GM19035 (cell line): ENCODE data around the gene ADO.

Experiments
- ATAC-seq: cut with Tn5 transposase; IDR thresholded peaks from one replicate; pipeline ENCODE4 v1.9.1; 2021; ENCODE audit not compliant: unreplicated experiment

The ADO gene

DNA sequence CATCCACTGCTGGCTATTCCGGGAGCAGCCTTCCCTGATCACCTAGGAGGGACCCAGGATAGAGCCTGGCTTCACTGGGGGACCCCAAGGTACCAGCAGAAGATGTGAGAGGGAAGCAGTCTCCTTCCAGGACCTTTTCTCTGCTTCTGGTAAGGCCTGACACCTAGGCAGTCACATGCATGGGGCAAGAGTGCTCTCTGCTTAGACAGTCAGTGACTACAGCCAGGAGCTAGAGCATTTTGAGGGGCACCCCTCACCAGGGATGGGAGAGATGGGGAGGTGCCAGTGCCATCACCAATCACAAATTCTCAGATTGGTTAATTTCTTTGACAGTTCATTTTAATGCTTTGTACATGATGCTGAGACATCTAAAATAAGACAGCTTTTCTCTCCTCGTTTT lies 13.9 kb upstream of the ADO start:
- no peak for ATAC-seq

GRCh38 chr10:62792261-62792660 lies 12.3 kb upstream of the ADO start:
- ATAC-seq = no peak

- ATAC-seq = no peak
Measured at GRCh38 chr10:62794306-62794705, 10.2 kb upstream of the ADO start.

DNA sequence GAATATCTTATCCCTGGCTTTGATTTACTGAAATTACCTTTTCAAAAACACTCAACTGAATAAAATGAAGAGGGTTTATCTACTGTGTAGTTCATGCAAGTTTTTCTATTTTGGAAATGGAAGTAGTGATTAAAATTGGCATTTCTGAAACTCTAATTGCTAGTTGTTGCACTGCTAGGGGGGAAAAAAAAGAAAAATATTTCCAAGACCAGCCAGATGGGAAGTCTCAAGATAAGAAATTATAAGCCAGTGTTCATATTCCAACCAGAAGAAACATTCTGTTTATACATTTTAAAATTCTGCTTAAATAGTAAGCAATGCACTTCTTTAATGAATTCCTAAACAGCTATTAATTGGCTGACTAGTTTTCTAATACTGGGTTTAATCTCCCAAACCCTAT lies 9.4 kb upstream of the ADO start:
- ATAC-seq = no peak

DNA sequence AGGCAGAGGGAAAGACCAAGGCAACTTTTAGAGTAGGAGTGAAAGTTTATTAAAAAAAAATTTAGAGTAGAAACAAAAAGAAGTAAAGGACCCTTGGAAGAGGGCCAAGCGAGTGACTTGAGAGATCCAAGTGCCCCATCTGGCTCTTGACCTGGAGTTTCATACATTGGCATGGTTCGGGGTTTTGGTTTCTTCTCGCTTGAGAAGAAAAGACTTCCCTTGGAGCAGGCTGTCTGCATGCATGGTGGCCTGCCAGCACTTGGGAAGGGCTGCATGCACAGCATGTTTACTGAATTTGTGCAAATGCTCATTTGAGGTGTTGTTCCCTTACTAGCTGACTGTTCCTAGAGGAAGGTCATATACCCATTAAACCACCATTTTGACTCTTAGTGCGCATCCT lies 8.8 kb upstream of the ADO start:
- ATAC-seq = no peak

GRCh38 chr10:62796896-62797295 lies 7.6 kb upstream of the ADO start:
- no peak for ATAC-seq

DNA sequence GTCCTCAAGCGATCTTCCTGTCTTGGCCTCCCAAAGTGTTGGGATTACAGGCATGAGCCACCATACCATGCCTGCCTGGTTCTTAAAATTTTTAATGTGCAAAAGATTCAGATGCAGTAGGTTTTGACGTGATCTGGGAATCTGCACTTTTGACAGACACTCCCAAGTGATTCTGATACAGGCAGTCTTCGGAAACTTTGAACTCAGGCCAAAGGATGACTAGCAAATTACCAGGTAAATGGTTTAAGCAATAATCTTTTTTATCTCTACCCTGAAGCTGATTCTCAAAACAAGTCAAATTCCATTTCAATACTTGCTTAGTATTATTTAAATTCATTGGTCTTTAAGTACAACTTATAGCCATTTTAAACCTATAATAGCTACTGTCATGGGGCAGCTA lies 2.6 kb upstream of the ADO start:
- no peak for ATAC-seq

- ATAC-seq = peak; percentile 2
Measured at GRCh38 chr10:62803724-62804355, 680 bp upstream of the ADO start.

GRCh38 chr10:62805231-62806099 lies 945 bp downstream of the ADO start:
- no peak for ATAC-seq

GRCh38 chr10:62806251-62806650 lies 1.7 kb downstream of the ADO start:
- ATAC-seq = no peak

GRCh38 chr10:62810156-62810902 lies 5.8 kb downstream of the ADO start:
- no peak for ATAC-seq

DNA sequence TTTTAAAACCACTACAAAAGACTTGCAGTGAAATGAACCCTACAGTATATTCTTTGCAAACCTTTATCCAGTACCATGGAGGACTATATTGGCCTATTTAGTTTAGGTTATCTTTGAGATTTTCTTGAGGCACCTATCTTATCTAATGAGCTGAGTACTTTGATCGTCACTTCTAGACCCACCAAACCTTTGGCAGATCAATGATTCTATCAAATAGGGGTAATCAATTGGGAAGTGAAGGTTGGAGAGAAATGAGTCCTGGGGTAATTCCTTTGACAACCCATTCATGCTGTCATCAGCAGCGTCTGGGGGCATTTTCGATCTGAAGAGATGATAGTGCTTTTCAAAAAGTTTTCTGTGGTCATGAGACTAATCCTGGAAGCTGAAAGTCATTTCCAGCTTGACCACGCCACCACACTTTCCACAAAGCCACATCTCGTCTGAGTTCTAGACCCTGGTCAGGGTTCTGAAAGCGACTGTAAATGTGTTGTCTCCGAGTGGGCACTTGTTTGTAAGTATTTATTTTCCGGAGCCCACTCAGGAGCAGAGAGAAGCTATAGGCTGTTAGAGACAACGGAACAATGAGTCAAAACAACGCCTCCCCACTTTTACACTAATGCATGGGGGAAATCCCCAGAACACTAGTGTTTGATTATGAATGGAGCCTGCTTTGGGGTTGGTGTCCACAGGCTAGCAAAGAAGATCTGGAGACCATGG lies 6.8 kb downstream of the ADO start:
- ATAC-seq = peak; percentile 45

- no peak for ATAC-seq
Measured at GRCh38 chr10:62812672-62813439, 8.3 kb downstream of the ADO start.

- ATAC-seq = no peak
Measured at GRCh38 chr10:62813453-62813852, 8.9 kb downstream of the ADO start.

GRCh38 chr10:62813981-62814380 lies 9.5 kb downstream of the ADO start:
- no peak for ATAC-seq

DNA sequence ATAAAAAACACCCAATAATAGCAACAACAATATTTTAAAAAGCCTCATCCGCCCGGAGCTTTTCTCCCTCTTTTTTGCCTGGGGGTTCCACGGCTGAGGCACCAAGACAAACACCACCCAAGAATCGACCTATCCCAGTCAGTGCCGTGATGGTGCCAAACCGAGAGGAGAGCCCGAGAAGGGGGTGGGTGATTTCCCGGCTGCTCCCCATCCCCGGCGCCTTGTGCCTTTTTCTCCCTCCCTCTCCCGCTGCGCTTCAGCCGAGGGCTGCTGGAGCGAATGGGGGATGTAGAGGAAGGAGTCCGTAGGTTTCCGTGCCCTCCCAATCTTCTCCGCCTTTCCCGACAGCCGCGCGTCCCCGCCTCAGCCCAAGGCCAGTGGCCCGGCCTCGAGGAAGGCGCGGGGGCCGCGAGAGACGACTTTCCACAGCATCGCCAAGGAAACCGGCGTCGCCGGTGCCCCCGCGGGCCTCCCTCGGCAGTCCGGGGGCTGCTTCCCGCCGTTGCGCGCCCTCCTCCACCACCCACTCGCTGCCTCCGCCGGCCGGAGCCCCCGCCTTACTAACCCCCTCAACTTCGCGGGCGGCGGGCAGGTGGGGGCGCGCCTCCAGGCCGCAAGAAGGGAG lies 10.3 kb downstream of the ADO start:
- ATAC-seq = no peak

GRCh38 chr10:62815381-62816075 lies 11.0 kb downstream of the ADO start:
- no peak for ATAC-seq

GRCh38 chr10:62816076-62816330 lies 11.5 kb downstream of the ADO start:
- no peak for ATAC-seq

DNA sequence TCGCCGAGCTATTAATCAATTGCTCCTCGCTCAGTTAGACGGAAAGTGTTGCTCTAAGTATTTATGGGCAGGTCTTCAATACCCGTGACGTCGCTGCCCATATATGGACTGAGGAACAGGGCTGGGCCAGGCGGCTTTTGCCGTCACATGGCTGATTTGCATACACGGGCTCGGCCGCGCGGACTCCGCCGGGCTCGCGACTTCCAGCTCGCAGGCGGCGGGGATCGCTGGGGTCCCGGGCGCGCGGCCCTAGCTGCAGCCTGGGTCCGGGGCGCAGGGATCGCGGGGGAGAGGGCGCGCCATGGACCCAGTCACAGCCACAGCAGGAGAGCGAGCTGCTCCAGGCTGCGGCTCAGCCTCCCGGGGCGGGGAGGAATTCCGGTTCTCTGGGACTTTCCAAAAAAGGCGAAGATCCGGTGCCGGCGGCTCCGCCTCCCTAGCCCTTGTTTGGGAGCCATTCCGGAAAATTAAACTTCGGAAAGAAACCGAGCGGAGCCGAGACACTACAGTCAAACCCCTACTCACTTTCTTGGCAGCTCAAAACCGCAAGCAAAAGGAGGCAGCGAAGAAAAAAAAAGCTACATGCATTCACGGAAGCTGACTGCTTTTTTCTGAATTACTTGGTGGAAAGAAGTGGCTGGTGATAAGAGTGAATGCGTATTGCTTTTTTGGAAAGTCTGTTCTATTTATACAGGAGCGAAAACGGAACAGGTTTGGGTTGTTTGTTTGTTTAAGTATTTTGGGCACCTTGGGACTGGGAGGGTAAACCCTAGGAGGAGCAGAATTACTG lies 12.0 kb downstream of the ADO start, which contains the start of gene EGR2:
EGR2 (minus strand) TSS at position 36 of the 790 bp plus-strand sequence. CDS start 337 bp downstream, outside the sequence.
- ATAC-seq = peak; percentile 76
